UCSD-AML1 (cell line): ENCODE data around the gene ATG7.
A peak's percentile ranks its signal among the peaks of the same experiment; 100 is the strongest.
"Not testable (repeated sequence)": the region's sequence is repeated elsewhere in the genome, so short reads cannot be mapped to it uniquely, and the experiment has no call there.

Source experiments
- DNase-seq: peaks from one replicate; lab custom pipeline; 2025; ENCODE audit not compliant: unreplicated experiment; lab: John Stamatoyannopoulos, UW

ATG7 gene

GRCh38 chr3:11564577-11565001 lies 292.4 kb downstream of the ATG7 start:
- DNase-seq = no peak

- DNase-seq = no peak
Measured at GRCh38 chr3:11565072-11565471, 292.9 kb downstream of the ATG7 start.

- DNase-seq = no peak
Measured at GRCh38 chr3:11565492-11565891, 293.3 kb downstream of the ATG7 start.

- DNase-seq = no peak
Measured at GRCh38 chr3:11565932-11566331, 293.7 kb downstream of the ATG7 start.

- DNase-seq = no peak
Measured at GRCh38 chr3:11566478-11566877, 294.3 kb downstream of the ATG7 start.

GRCh38 chr3:11566916-11567315 lies 294.7 kb downstream of the ATG7 start:
- DNase-seq = no peak

GRCh38 chr3:11567516-11568467 lies 295.6 kb downstream of the ATG7 start:
- no peak for DNase-seq

- DNase-seq = no peak
Measured at GRCh38 chr3:11568503-11569155, 296.4 kb downstream of the ATG7 start.

- DNase-seq = no peak
Measured at GRCh38 chr3:11569156-11569741, 297.1 kb downstream of the ATG7 start.

- no peak for DNase-seq
Measured at GRCh38 chr3:11570251-11570650, 298.1 kb downstream of the ATG7 start.

GRCh38 chr3:11570789-11571495 lies 298.7 kb downstream of the ATG7 start:
- peak; percentile 50 for DNase-seq

- DNase-seq = not testable (repeated sequence)
Measured at GRCh38 chr3:11572660-11573059, 300.5 kb downstream of the ATG7 start.

GRCh38 chr3:11574981-11575669 lies 302.9 kb downstream of the ATG7 start:
- no peak for DNase-seq

GRCh38 chr3:11575677-11576076 lies 303.5 kb downstream of the ATG7 start:
- DNase-seq = no peak

- no peak for DNase-seq
Measured at GRCh38 chr3:11576453-11576852, 304.3 kb downstream of the ATG7 start.

GRCh38 chr3:11578169-11578568 lies 306.0 kb downstream of the ATG7 start:
- DNase-seq = no peak

- no peak for DNase-seq
Measured at GRCh38 chr3:11580645-11581044, 308.4 kb downstream of the ATG7 start.

GRCh38 chr3:11581237-11582190 lies 309.3 kb downstream of the ATG7 start:
- no peak for DNase-seq

GRCh38 chr3:11582191-11582968 lies 310.2 kb downstream of the ATG7 start:
- DNase-seq = no peak
